HepG2 (cell line): ENCODE measurements around the gene SCAMP3. TPM values are rescaled to one million over a fixed set of nuclear protein-coding genes. Genes with fewer than 3 reads are reported as not detected.
"Not testable (repeated sequence)": the region's sequence is repeated elsewhere in the genome, so short reads cannot be mapped to it uniquely, and the experiment has no call there.

ENCODE experiments used
- ATAC-seq: fragments of 200-7000 bp; cut with Tn5 transposase; 3 replicates; pipeline ENCODE4 v1.9.1; 2020; ENCODE audit warnings: mild to moderate bottlenecking, moderate library complexity
- BruUV-seq: library from RNA; stranded (reverse); fragments of 400-500 nt; replicated peaks from 2 replicates; lab custom pipeline; 2021; lab: Mats Ljungman, UMichigan
- CTCF ChIA-PET: fragments of 300-600 bp; formaldehyde crosslinking; extraction: SDS; loops from one replicate; lab custom pipeline; 2021; ENCODE audit warnings: low total read pairs, inconsistent platforms, low intra/inter-chr PET ratio; lab: Yijun Ruan, JAX
- POLR2A ChIA-PET: fragments of 350-600 bp; sonication (Branson Sonifier 250); formaldehyde crosslinking; loops from one replicate; lab custom pipeline; 2020; ENCODE audit warnings: antibody characterized with exemption, inconsistent platforms; lab: Yijun Ruan, JAX
- DNase-seq: peaks from one replicate; pipeline ENCODE4 v3.0.0-alpha.2; 2015; ENCODE audit warnings: low spot score
- FAIRE-seq: peaks from 3 replicates; lab custom pipeline; 2011; peaks lifted over from hg19 to GRCh38; lab: Jason Lieb, UNC
- H2AFZ ChIP-seq: one replicate; pipeline ENCODE4 v1.6.1; 2011; ENCODE audit warnings: low read length, inconsistent platforms
- H3K27ac ChIP-seq: fragments of 300-600 bp; 3 replicates; pipeline ENCODE4 v1.8.0; 2011; ENCODE audit warnings: mixed run types, mild to moderate bottlenecking, mixed read lengths, low read length, inconsistent platforms; ENCODE audit not compliant: insufficient read depth; ENCODE audit errors: extremely low read length
- H3K27me3 ChIP-seq, 2 experiments: fragments of 200-600 bp in 1 of 2; 2 replicates in 1 of 2; 3 replicates in 1 of 2; pipeline versions ENCODE4 v1.6.0 to v1.8.0; 2011; ENCODE audit warnings: low read length in 2 of 2, mild to moderate bottlenecking in 2 of 2, moderate library complexity in 2 of 2, inconsistent platforms in 1 of 2; ENCODE audit not compliant: insufficient read depth in 2 of 2, control insufficient read depth in 1 of 2
- H3K36me3 ChIP-seq, 2 experiments: fragments of 200-600 bp in 1 of 2; replicated peaks in 1 of 2; 2 replicates in 1 of 2; 3 replicates in 1 of 2; pipeline versions ENCODE4 v1.5.1 to v1.8.0; 2011; ENCODE audit warnings: low read length in 2 of 2, inconsistent platforms in 1 of 2; ENCODE audit not compliant: insufficient read depth in 2 of 2, control insufficient read depth in 1 of 2
- H3K4me1 ChIP-seq: 2 replicates; pipeline ENCODE4 v1.5.1; 2012; ENCODE audit warnings: low read length, inconsistent platforms; ENCODE audit not compliant: insufficient read depth
- H3K4me2 ChIP-seq: 2 replicates; pipeline ENCODE4 v1.6.0; 2011; ENCODE audit warnings: low read depth, low read length, inconsistent platforms
- H3K4me3 ChIP-seq, 3 experiments: fragments of 200-600 bp in 1 of 3; sonication (generic), shearing (Covaris generic) in 1 of 3; replicated peaks in 1 of 3; 2 replicates each; pipeline ENCODE4 v1.5.1; 2011 to 2016; ENCODE audit warnings: low read length in 3 of 3, inconsistent platforms in 2 of 3, low read depth in 2 of 3, mild to moderate bottlenecking in 2 of 3, control low read depth in 1 of 3, mixed read lengths in 1 of 3; ENCODE audit not compliant: insufficient read depth in 1 of 3
- H3K79me2 ChIP-seq: one replicate; pipeline ENCODE4 v1.6.1; 2011; ENCODE audit warnings: low read length, inconsistent platforms; ENCODE audit not compliant: insufficient read depth
- H3K9ac ChIP-seq: 2 replicates; pipeline ENCODE4 v1.6.0; 2011; ENCODE audit warnings: mild to moderate bottlenecking, low read depth, low read length, inconsistent platforms; ENCODE audit not compliant: insufficient read depth
- H3K9me3 ChIP-seq: 2 replicates; pipeline ENCODE4 v1.5.1; 2012; ENCODE audit warnings: mild to moderate bottlenecking, low read length
- H4K20me1 ChIP-seq: 2 replicates; pipeline ENCODE4 v1.6.0; 2011; ENCODE audit warnings: inconsistent platforms, mild to moderate bottlenecking, low read length, moderate library complexity; ENCODE audit not compliant: insufficient read depth
- GABPA ChIP-seq, 2 experiments: IDR thresholded peaks; 2 replicates each; pipeline ENCODE4 v1.6.1; 2011 to 2016; ENCODE audit warnings: low read depth in 2 of 2, low read length in 1 of 2, missing biosample characterization in 1 of 2, missing genetic modification characterization in 1 of 2
- HMGXB3 ChIP-seq: sonication (generic); formaldehyde crosslinking; IDR thresholded peaks from 2 replicates; pipeline ENCODE4 v1.4.0; 2020; ENCODE audit warnings: missing genetic modification reagents, borderline replicate concordance
- MBNL3 ChIP-seq: fragments of 250-450 bp; sonication (Bioruptor Pico); conservative IDR thresholded peaks from 2 replicates; pipeline ENCODE4 v1.8.0; 2022; ENCODE audit warnings: mild to moderate bottlenecking, inconsistent platforms
- NONO ChIP-seq, 2 experiments: fragments of 450-650 bp in 1 of 2; sonication (generic) in 1 of 2; formaldehyde crosslinking in 1 of 2; IDR thresholded peaks in 1 of 2; conservative IDR thresholded peaks in 1 of 2; 2 replicates each; pipeline versions ENCODE4 v1.6.1 to v1.8.0; 2017 to 2022; ENCODE audit warnings: mild to moderate bottlenecking in 1 of 2, missing genetic modification reagents in 1 of 2, moderate library complexity in 1 of 2
- RAD21 ChIP-seq: fragments of 450-650 bp; formaldehyde crosslinking; IDR thresholded peaks from 2 replicates; pipeline ENCODE4 v1.5.0; 2020; ENCODE audit warnings: mild to moderate bottlenecking
- SALL1 ChIP-seq: sonication (generic); formaldehyde crosslinking; IDR thresholded peaks from 2 replicates; pipeline ENCODE4 v1.8.0; 2022; ENCODE audit warnings: mild to moderate bottlenecking, missing genetic modification reagents
- SIN3A ChIP-seq: IDR thresholded peaks from 2 replicates; pipeline ENCODE4 v1.6.1; 2011; ENCODE audit warnings: low read depth, mild to moderate bottlenecking, control low read depth, low read length, borderline replicate concordance
- SMC3 ChIP-seq: IDR thresholded peaks from 2 replicates; pipeline ENCODE4 v1.6.1; 2011; ENCODE audit warnings: low read length, improper control_type of control experiment
- SNRNP70 ChIP-seq: fragments of 200-400 bp; formaldehyde crosslinking; IDR thresholded peaks from 2 replicates; pipeline ENCODE4 v1.6.1; 2017; ENCODE audit warnings: mild to moderate bottlenecking, low read depth, low read length, moderate library complexity
- STAG1 ChIP-seq: sonication (generic); formaldehyde crosslinking; IDR thresholded peaks from 2 replicates; pipeline ENCODE4 v1.4.0; 2020; ENCODE audit warnings: missing genetic modification reagents
- ZFP36L1 ChIP-seq: sonication (generic); formaldehyde crosslinking; IDR thresholded peaks from 2 replicates; pipeline ENCODE4 v1.8.0; 2022; ENCODE audit warnings: mild to moderate bottlenecking, missing genetic modification reagents, moderate library complexity
- ZNF772 ChIP-seq: sonication (generic); formaldehyde crosslinking; IDR thresholded peaks from 2 replicates; pipeline ENCODE4 v1.5.0; 2020; ENCODE audit warnings: mild to moderate bottlenecking, missing genetic modification reagents
- WGBS: methylation state at CpG from one replicate; pipeline ENCODE4 v1.1.6; 2017; ENCODE audit warnings: low lambda C conversion rate; 5-methylcytosine and 5-hydroxymethylcytosine counted together
- in situ Hi-C: cut with HindIII; loops from 2 replicates; pipeline ENCODE4 v1.10.0; 2017; ENCODE audit warnings: low pct_unique_long_range_greater_than_20kb; ENCODE audit not compliant: extremely low pct_ligation_motif_present
- intact Hi-C: fragments of 100-400 bp; cut with micrococcal nuclease; formaldehyde crosslinking; loops from one replicate; pipeline ENCODE4 v1.10.0; 2022; ENCODE audit not compliant: unreplicated experiment
- polyA plus RNA-seq, 8 experiments: library from polyadenylated mRNA; depleted of rRNA in 3 of 8; stranded (reverse) in 7 of 8; unstranded in 1 of 8; fragments of >200 nt; fragmentation: Illumina TruSeq in 4 of 8; extraction: Trizol in 4 of 8; gene quantifications; 2 replicates each; pipeline versions ENCODE4 v1.2.1 to v1.2.3, GENCODE V29; 2011 to 2016; ENCODE audit warnings: low read depth in 4 of 8, missing spikeins in 1 of 8, mixed read lengths in 1 of 8; ENCODE audit not compliant: insufficient read depth in 1 of 8
- total RNA-seq, 5 experiments: library from RNA; depleted of rRNA; stranded (reverse); fragments of >200 nt; fragmentation: Illumina TruSeq; extraction: Trizol; gene quantifications; 2 replicates each; pipeline ENCODE4 v1.2.3, GENCODE V29; 2016; ENCODE audit warnings: low read depth in 1 of 5
- TF ChIP-seq, protein P1 (sequence below), 2 experiments: sonication (generic) in 1 of 2; formaldehyde crosslinking in 1 of 2; IDR thresholded peaks; 2 replicates each; pipeline versions ENCODE4 v1.4.0 to v1.6.1; 2018 to 2020; ENCODE audit warnings: missing genetic modification reagents in 2 of 2, borderline replicate concordance in 1 of 2, low read depth in 1 of 2, mild to moderate bottlenecking in 1 of 2, missing biosample characterization in 1 of 2

Gene SCAMP3
- total and polyA plus RNA-seq, 2 of the 13 experiments (the other 11 are each of a cell fraction or from before 2014, with no cell fraction given) = 46.8 to 83.3 TPM

DNA sequence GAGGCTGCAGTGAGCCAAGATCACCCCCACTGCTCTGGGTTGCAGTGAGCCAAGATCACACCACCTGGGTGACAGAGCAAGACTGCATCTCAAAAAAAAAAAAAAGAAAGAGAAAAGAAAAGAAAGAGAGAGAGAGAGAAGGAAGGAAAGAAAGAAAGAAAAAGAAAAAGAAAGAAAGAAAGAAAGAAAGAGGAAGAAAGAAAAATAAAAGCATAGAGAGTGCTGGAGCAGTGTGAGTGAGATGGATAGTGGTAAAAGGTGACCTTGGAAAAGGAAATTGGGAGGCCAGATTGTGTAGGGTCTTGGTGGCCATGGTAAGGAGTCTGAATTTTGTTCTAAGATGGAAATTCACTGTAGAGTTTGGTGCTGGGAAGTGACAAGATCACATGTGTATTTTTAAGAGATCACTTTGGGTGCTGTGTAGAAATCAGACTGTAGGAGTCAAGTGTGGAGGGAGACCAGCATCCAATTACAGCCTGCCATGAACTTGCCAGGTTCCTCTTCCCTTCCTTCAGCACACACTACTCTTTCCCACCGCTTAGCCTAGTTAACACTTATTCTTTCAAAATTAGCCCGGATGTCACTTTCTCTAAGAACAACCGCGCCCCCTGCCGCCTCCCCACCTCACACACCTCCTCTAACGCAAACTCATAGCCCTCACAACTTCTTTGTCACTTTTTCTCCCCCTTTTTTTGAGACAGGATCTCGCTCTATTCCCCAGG lies 35.8 kb downstream of the SCAMP3 start (continued):
- TF ChIP-seq HMGXB3 (0 out of 2 replicates have a peak, but pooled peaks have one; percentile 6), MBNL3 (CRISPR knock-in tag) (no peak), ZNF772 (CRISPR knock-in tag) (0 out of 2 replicates have a peak, but pooled peaks have one; percentile 19), NONO (IDR thresholded peaks at IDR 0.05) (no peak), NONO (CRISPR knock-in tag; conservative IDR thresholded peaks at IDR 0.05) (no peak), SIN3A (0 out of 2 replicates have a peak, but pooled peaks have one; percentile 55), RAD21 (CRISPR knock-in tag) (no peak), SMC3 (peak; percentile 44; the same call in 1 of the 2 replicates), SNRNP70 (no peak), STAG1 (CRISPR knock-in tag) (peak; percentile 52), GABPA (IDR thresholded peaks at IDR 0.05; ENCODE audit: low read depth, low read length) (no peak), GABPA (CRISPR knock-in tag; IDR thresholded peaks at IDR 0.05; ENCODE audit: low read depth) (peak; percentile 25; the same call in 1 of the 2 replicates), SALL1 (CRISPR knock-in tag) (0 out of 2 replicates have a peak, but pooled peaks have one; percentile 10), ZFP36L1 (CRISPR knock-in tag) (0 out of 2 replicates have a peak, but pooled peaks have one; percentile 25)
- TF ChIP-seq, protein P1, sequence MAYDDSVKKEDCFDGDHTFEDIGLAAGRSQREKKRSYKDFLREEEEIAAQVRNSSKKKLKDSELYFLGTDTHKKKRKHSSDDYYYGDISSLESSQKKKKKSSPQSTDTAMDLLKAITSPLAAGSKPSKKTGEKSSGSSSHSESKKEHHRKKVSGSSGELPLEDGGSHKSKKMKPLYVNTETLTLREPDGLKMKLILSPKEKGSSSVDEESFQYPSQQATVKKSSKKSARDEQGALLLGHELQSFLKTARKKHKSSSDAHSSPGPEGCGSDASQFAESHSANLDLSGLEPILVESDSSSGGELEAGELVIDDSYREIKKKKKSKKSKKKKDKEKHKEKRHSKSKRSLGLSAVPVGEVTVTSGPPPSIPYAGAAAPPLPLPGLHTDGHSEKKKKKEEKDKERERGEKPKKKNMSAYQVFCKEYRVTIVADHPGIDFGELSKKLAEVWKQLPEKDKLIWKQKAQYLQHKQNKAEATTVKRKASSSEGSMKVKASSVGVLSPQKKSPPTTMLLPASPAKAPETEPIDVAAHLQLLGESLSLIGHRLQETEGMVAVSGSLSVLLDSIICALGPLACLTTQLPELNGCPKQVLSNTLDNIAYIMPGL (CRISPR knock-in tag; IDR thresholded peaks at IDR 0.05; ENCODE audit: borderline replicate concordance in 1 of 2, low read depth in 1 of 2) = peak in 1 of 2 experiments; percentile 79; a peak in 1 of 4 replicates
- TF ChIP-seq, all 625 proteins: peak for 15

- CTCF ChIA-PET, H2AFZ ChIP-seq, POLR2A ChIA-PET, H3K79me2 ChIP-seq, H3K27ac ChIP-seq, H3K27me3 ChIP-seq, H4K20me1 ChIP-seq, FAIRE-seq, BruUV-seq, DNase-seq, H3K36me3 ChIP-seq, ATAC-seq, intact Hi-C loops, H3K9ac ChIP-seq, H3K4me2 ChIP-seq, H3K4me3 ChIP-seq, in situ Hi-C loops, H3K9me3 ChIP-seq: not testable (repeated sequence)
- WGBS = over 99% methylated on average over 8 of the region's 8 CpGs
- H3K4me1 ChIP-seq = peaks cover 24% of the 10 kb centered on the region
Observed at GRCh38 chr1:155225404-155225759, 36.8 kb downstream of the SCAMP3 start.
